Mucosa of stomach (tissue), 1 donor: ENCODE data around the gene PTPN6.

ENCODE experiments used
- H3K27me3 ChIP-seq: one replicate; pipeline ENCODE4 v1.7.0; 2013; ENCODE audit warnings: mild to moderate bottlenecking, low read length; ENCODE audit not compliant: control insufficient read depth, insufficient read depth
- H3K36me3 ChIP-seq: one replicate; pipeline ENCODE4 v1.7.0; 2013; ENCODE audit warnings: low read length; ENCODE audit not compliant: control insufficient read depth, insufficient read depth
- H3K4me1 ChIP-seq: one replicate; pipeline ENCODE4 v1.7.0; 2013; ENCODE audit warnings: mild to moderate bottlenecking, low read length; ENCODE audit not compliant: control insufficient read depth, insufficient read depth
- H3K4me3 ChIP-seq: one replicate; pipeline ENCODE4 v1.7.0; 2013; ENCODE audit warnings: low read length
- H3K9ac ChIP-seq: one replicate; pipeline ENCODE4 v1.7.0; 2013; ENCODE audit warnings: mild to moderate bottlenecking, low read length, moderate library complexity
- H3K9me3 ChIP-seq: one replicate; pipeline ENCODE4 v1.7.0; 2013; ENCODE audit warnings: mild to moderate bottlenecking, low read length, moderate library complexity; ENCODE audit not compliant: control insufficient read depth
- donor health status: Pancreatic carcinoma.

PTPN6 gene

GRCh38 chr12:6937481-6938352 is 13.4 kb upstream of the PTPN6 start:
- Histone ChIP-seq H3K36me3 (peaks cover 4% of the 10 kb centered on the region), H3K9me3 (no peaks in the 10 kb centered on the region), H3K4me1 (peaks cover 38% of the 10 kb centered on the region), H3K4me3 (peak overlapping the region; percentile 60), H3K9ac (peak overlapping the region; percentile 89), H3K27me3 (no peaks in the 10 kb centered on the region)

GRCh38 chr12:6938353-6939190 is 12.6 kb upstream of the PTPN6 start:
- H3K4me1 ChIP-seq = peaks cover 43% of the 10 kb centered on the region
- H3K9ac ChIP-seq = peak overlapping the region; percentile 89
- peaks cover 4% of the 10 kb centered on the region for H3K36me3 ChIP-seq
- H3K9me3 ChIP-seq = no peaks in the 10 kb centered on the region
- peak overlapping the region; percentile 60 for H3K4me3 ChIP-seq
- H3K27me3 ChIP-seq = no peaks in the 10 kb centered on the region

GRCh38 chr12:6939191-6939540 is 12.0 kb upstream of the PTPN6 start:
- H3K36me3 ChIP-seq = peaks cover 4% of the 10 kb centered on the region
- H3K4me1 ChIP-seq = peaks cover 38% of the 10 kb centered on the region
- H3K27me3 ChIP-seq = no peaks in the 10 kb centered on the region
- no peak overlapping the region for H3K9ac ChIP-seq
- H3K9me3 ChIP-seq = no peaks in the 10 kb centered on the region
- H3K4me3 ChIP-seq = no peak overlapping the region

GRCh38 chr12:6941267-6941666 is 9.9 kb upstream of the PTPN6 start:
- Histone ChIP-seq H3K27me3 (no peaks in the 10 kb centered on the region), H3K4me3 (no peak overlapping the region), H3K4me1 (peaks cover 49% of the 10 kb centered on the region), H3K9me3 (no peaks in the 10 kb centered on the region), H3K36me3 (peaks cover 4% of the 10 kb centered on the region), H3K9ac (no peak overlapping the region)

- H3K9ac ChIP-seq = no peak overlapping the region
- no peaks in the 10 kb centered on the region for H3K9me3 ChIP-seq
- H3K4me1 ChIP-seq = peaks cover 44% of the 10 kb centered on the region
- H3K27me3 ChIP-seq = no peaks in the 10 kb centered on the region
- H3K36me3 ChIP-seq = peaks cover 4% of the 10 kb centered on the region
- H3K4me3 ChIP-seq = no peak overlapping the region
Observed at GRCh38 chr12:6941782-6942181, 9.4 kb upstream of the PTPN6 start.

- H3K4me3 ChIP-seq = no peak overlapping the region
- H3K27me3 ChIP-seq = no peaks in the 10 kb centered on the region
- H3K9me3 ChIP-seq = no peaks in the 10 kb centered on the region
- no peak overlapping the region for H3K9ac ChIP-seq
- peaks cover 44% of the 10 kb centered on the region for H3K4me1 ChIP-seq
- peaks cover 4% of the 10 kb centered on the region for H3K36me3 ChIP-seq
Observed at GRCh38 chr12:6942331-6942665, 8.9 kb upstream of the PTPN6 start.

- H3K27me3 ChIP-seq = no peaks in the 10 kb centered on the region
- H3K4me3 ChIP-seq = peak overlapping the region; percentile 27
- peak overlapping the region; percentile 79 for H3K9ac ChIP-seq
- H3K4me1 ChIP-seq = peaks cover 39% of the 10 kb centered on the region
- H3K9me3 ChIP-seq = no peaks in the 10 kb centered on the region
- peaks cover 4% of the 10 kb centered on the region for H3K36me3 ChIP-seq
Observed at GRCh38 chr12:6943389-6943721, 7.8 kb upstream of the PTPN6 start.

GRCh38 chr12:6943722-6944380 is 7.3 kb upstream of the PTPN6 start, which contains the start of the genes C12orf57 and RNU7-1:
Gene C12orf57, plus strand, starts transcription at chr12:6944022. Its CDS starts 100 bp downstream, at chr12:6944122.
Gene RNU7-1, plus strand, starts transcription at chr12:6943816.
- H3K4me1 ChIP-seq = peaks cover 34% of the 10 kb centered on the region
- H3K9me3 ChIP-seq = no peaks in the 10 kb centered on the region
- peaks cover 4% of the 10 kb centered on the region for H3K36me3 ChIP-seq

GRCh38 chr12:6944381-6945186 is 6.6 kb upstream of the PTPN6 start:
- peak overlapping the region; percentile 79 for H3K9ac ChIP-seq
- H3K4me3 ChIP-seq = peak overlapping the region; percentile 85
- H3K36me3 ChIP-seq = peaks cover 4% of the 10 kb centered on the region
- H3K9me3 ChIP-seq = no peaks in the 10 kb centered on the region
- H3K27me3 ChIP-seq = no peaks in the 10 kb centered on the region
- peaks cover 33% of the 10 kb centered on the region for H3K4me1 ChIP-seq

More at GRCh38 chr12:6943722-6944380, 7.3 kb upstream of the PTPN6 start, which contains the start of the genes C12orf57 and RNU7-1:
- Histone ChIP-seq H3K27me3 (no peaks in the 10 kb centered on the region), H3K9ac (peak within 1 kb of the TSS; percentile 79), H3K4me3 (peak within 1 kb of the TSS; percentile 85)

GRCh38 chr12:6945613-6946012 is 5.5 kb upstream of the PTPN6 start:
- Histone ChIP-seq H3K36me3 (peaks cover 4% of the 10 kb centered on the region), H3K4me3 (no peak overlapping the region), H3K27me3 (no peaks in the 10 kb centered on the region), H3K4me1 (peaks cover 33% of the 10 kb centered on the region), H3K9ac (peak overlapping the region; percentile 65), H3K9me3 (no peaks in the 10 kb centered on the region)
